B cell (primary cell): ENCODE data around the gene LENG9. TPM values are rescaled to one million over a fixed set of nuclear protein-coding genes. Genes with fewer than 3 reads are reported as not detected.

Experiments used
- ATAC-seq: fragments of 200-7000 bp; cut with Tn5 transposase; one replicate; pipeline ENCODE4 v1.10.0; 2021; ENCODE audit warnings: low read depth, mild to moderate bottlenecking, moderate number of reproducible peaks, moderate library complexity
- CTCF ChIA-PET: fragments of 350-600 bp; sonication (Branson Sonifier 250); formaldehyde crosslinking; loops from one replicate; lab custom pipeline; 2021; ENCODE audit warnings: antibody characterized with exemption, inconsistent platforms; lab: Charles Lee
- POLR2A ChIA-PET: fragments of 350-600 bp; sonication (Branson Sonifier 250); formaldehyde crosslinking; loops from one replicate; lab custom pipeline; 2021; ENCODE audit warnings: antibody characterized with exemption; lab: Charles Lee
- DNase-seq: peaks from one replicate; pipeline ENCODE4 v3.0.0; 2013
- H2AFZ ChIP-seq: 2 replicates; pipeline ENCODE4 v1.6.1; 2012; ENCODE audit warnings: mild to moderate bottlenecking, low read depth, low read length; ENCODE audit not compliant: insufficient read depth, poor library complexity, severe bottlenecking
- H3K27ac ChIP-seq, 2 donors: 1 replicate in 1 of 2; 2 replicates in 1 of 2; pipeline ENCODE4 v1.5.1; 2012 to 2013; ENCODE audit warnings: low read length in 2 of 2, mild to moderate bottlenecking in 2 of 2, moderate library complexity in 1 of 2
- H3K27me3 ChIP-seq, 4 experiments: fragments of 200-600 bp in 1 of 4; sonication (generic) in 1 of 4; replicated peaks in 1 of 4; 1 replicate in 2 of 4; 2 replicates in 2 of 4; pipeline versions ENCODE4 v1.6.1 to v1.7.0; 2013 to 2016; ENCODE audit warnings: low read length in 3 of 4, mild to moderate bottlenecking in 2 of 4, mixed read lengths in 1 of 4, moderate library complexity in 1 of 4; ENCODE audit not compliant: insufficient read depth in 4 of 4, control insufficient read depth in 3 of 4; ENCODE audit errors: control extremely low read depth in 1 of 4
- H3K36me3 ChIP-seq, 2 experiments: replicated peaks in 1 of 2; 1 replicate in 1 of 2; 2 replicates in 1 of 2; pipeline versions ENCODE4 v1.6.1 to v1.7.1; 2013; ENCODE audit warnings: low read length in 1 of 2; ENCODE audit not compliant: insufficient read depth in 2 of 2, control insufficient read depth in 1 of 2; ENCODE audit errors: control extremely low read depth in 1 of 2, extremely low read depth in 1 of 2
- H3K4me1 ChIP-seq, 2 donors: fragments of 200-600 bp in 1 of 2; sonication (generic) in 1 of 2; 1 replicate in 1 of 2; 2 replicates in 1 of 2; pipeline versions ENCODE4 v1.5.1 to v1.6.1; 2013 to 2017; ENCODE audit warnings: low read length in 2 of 2; ENCODE audit not compliant: control insufficient read depth in 2 of 2, insufficient read depth in 2 of 2
- H3K4me2 ChIP-seq: replicated peaks from 2 replicates; pipeline ENCODE3; 2012; ENCODE audit warnings: mild to moderate bottlenecking, low read depth, low read length; ENCODE audit not compliant: poor library complexity, severe bottlenecking
- H3K4me3 ChIP-seq, 5 experiments: fragments of 200-600 bp in 1 of 5; sonication (generic) in 1 of 5; 1 replicate in 3 of 5; 2 replicates in 2 of 5; pipeline versions ENCODE4 v1.5.1 to v1.7.0; 2011 to 2016; ENCODE audit warnings: low read length in 4 of 5, mild to moderate bottlenecking in 4 of 5, low read depth in 2 of 5, control low read depth in 1 of 5, moderate library complexity in 1 of 5; ENCODE audit not compliant: insufficient read depth in 1 of 5; ENCODE audit errors: control extremely low read depth in 1 of 5, extremely low read depth in 1 of 5
- H3K79me2 ChIP-seq: fragments of 200-600 bp; sonication (generic); one replicate; pipeline ENCODE4 v1.6.0; 2016; ENCODE audit warnings: low read length; ENCODE audit not compliant: control insufficient read depth, insufficient read depth
- H3K9ac ChIP-seq: fragments of 200-600 bp; sonication (generic); 2 replicates; pipeline ENCODE4 v1.6.1; 2017; ENCODE audit warnings: mild to moderate bottlenecking, low read length, moderate library complexity
- H3K9me3 ChIP-seq, 3 donors: one replicate each; pipeline versions ENCODE4 v1.6.1 to v1.7.1; 2013; ENCODE audit warnings: low read length in 2 of 3; ENCODE audit not compliant: control insufficient read depth in 2 of 3, insufficient read depth in 1 of 3; ENCODE audit errors: control extremely low read depth in 1 of 3
- H4K20me1 ChIP-seq: 2 replicates; pipeline ENCODE4 v1.6.0; 2012; ENCODE audit warnings: mild to moderate bottlenecking, low read length; ENCODE audit not compliant: insufficient read depth, control insufficient read depth, poor library complexity, severe bottlenecking
- H3K27ac Mint-ChIP-seq: one replicate; pipeline ENCODE4 v1.8.0; 2021; ENCODE audit warnings: mixed read lengths
- H3K27me3 Mint-ChIP-seq: one replicate; pipeline ENCODE4 v1.8.0; 2021; ENCODE audit warnings: mixed read lengths
- H3K4me1 Mint-ChIP-seq: one replicate; pipeline ENCODE4 v1.8.0; 2021; ENCODE audit warnings: mixed read lengths
- H3K4me3 Mint-ChIP-seq: one replicate; pipeline ENCODE4 v1.8.0; 2021; ENCODE audit warnings: mixed read lengths
- H3K9me3 Mint-ChIP-seq: one replicate; pipeline ENCODE4 v1.8.0; 2022; ENCODE audit warnings: mixed read lengths; ENCODE audit not compliant: insufficient read depth
- CTCF ChIP-seq: fragments of 200-600 bp; IDR thresholded peaks from one replicate; pipeline ENCODE4 v1.8.0; 2022; ENCODE audit warnings: antibody characterized with exemption, mild to moderate bottlenecking
- EZH2 ChIP-seq: IDR thresholded peaks from 2 replicates; pipeline ENCODE4 v1.6.1; 2012; ENCODE audit warnings: borderline replicate concordance, low read depth, mild to moderate bottlenecking, moderate library complexity, low read length; ENCODE audit not compliant: insufficient read depth, poor library complexity, severe bottlenecking
- WGBS: methylation state at CpG from one replicate; pipeline ENCODE4 v1.1.5; 2013; ENCODE audit warnings: missing lambda C conversion rate; ENCODE audit not compliant: insufficient coverage; 5-methylcytosine and 5-hydroxymethylcytosine counted together
- intact Hi-C: fragments of 100-400 bp; cut with micrococcal nuclease; formaldehyde crosslinking; loops from one replicate; pipeline ENCODE4 v1.10.0; 2022
- polyA plus RNA-seq: library from polyadenylated mRNA; depleted of rRNA; stranded (reverse); fragments of >200 nt; gene quantifications from 2 replicates; pipeline ENCODE4 v1.2.3, GENCODE V29; 2012
- total RNA-seq, 2 donors: library from RNA; stranded (reverse); fragments of 120-200 nt in 1 of 2; gene quantifications; 1 replicate in 1 of 2; 2 replicates in 1 of 2; pipeline versions ENCODE4 v1.2.3 to v1.2.4, GENCODE V29; 2013 to 2022

The LENG9 gene
- total and polyA plus RNA-seq, 2 donors (not counting 1 experiment from before 2014, with no cell fraction given): 4.6 to 6.6 TPM

- CTCF ChIA-PET: no interaction called here
These were observed 2.4 kb downstream of the LENG9 start for GRCh38 chr19:54461210-54461609.

More at GRCh38 chr19:54461210-54461609, 2.4 kb downstream of the LENG9 start:
- Histone ChIP-seq H3K9me3 (peaks cover 0 to 23% (median 0%) of the 10 kb centered on the region in 3 donors), H2AFZ (no peak overlapping the region), H3K4me1 (peaks cover 16 to 29% of the 10 kb centered on the region in 2 donors), H4K20me1 (peaks cover 66% of the 10 kb centered on the region), H3K4me3 (no peak overlapping the region), H3K36me3 (peaks cover 0 to 55% of the 10 kb centered on the region in 2 experiments), H3K27me3 (no peaks in the 10 kb centered on the region), H3K4me2 (no peak overlapping the region), H3K9ac (no peak overlapping the region), H3K79me2 (peaks cover 31% of the 10 kb centered on the region), H3K27ac (no peak overlapping the region)
- ATAC-seq: no peak
- H3K4me1 Mint-ChIP-seq: peaks cover 23% of the 10 kb centered on the region
- no peaks in the 10 kb centered on the region for H3K27me3 Mint-ChIP-seq
- H3K27ac Mint-ChIP-seq: no peak overlapping the region
- peak; percentile 40 for DNase-seq
- WGBS: 95% methylated on average over 21 of the region's 27 CpGs
- TF ChIP-seq EZH2: no peak
- TF ChIP-seq CTCF: no peak
- no peaks in the 10 kb centered on the region for H3K9me3 Mint-ChIP-seq
- intact Hi-C loops: loop anchor here (5.0 kb wide), 1 partner anchor 594 kb away; the partner anchor contains the start of gene MYADM
- POLR2A ChIA-PET: interaction anchor here (0.6 to 1.7 kb wide), 4 partner anchors 8 to 1178 kb away, joined by 3 to 8 read pairs (median 5); partner anchors contain the start of gene LENG8
- H3K4me3 Mint-ChIP-seq: no peak overlapping the region
